Gastroesophageal sphincter (tissue), 3 donors: Measurements from ENCODE around the gene NAALADL2.

Experiments used
- POLR2AphosphoS5 ChIP-seq: sonication (generic); formaldehyde crosslinking; IDR thresholded peaks from one replicate; pipeline ENCODE4 v1.6.1; 2017; ENCODE audit warnings: antibody characterized with exemption
- TF ChIP-seq, protein P1 (sequence below), 4 experiments: fragments of 200-600 bp in 2 of 4; fragments of 450-650 bp in 2 of 4; sonication (generic) in 1 of 4; IDR thresholded peaks; one replicate each; pipeline ENCODE4 v1.5.1; 2017 to 2019; ENCODE audit warnings: antibody characterized with exemption in 4 of 4, mild to moderate bottlenecking in 2 of 4, moderate library complexity in 2 of 4

DNA sequence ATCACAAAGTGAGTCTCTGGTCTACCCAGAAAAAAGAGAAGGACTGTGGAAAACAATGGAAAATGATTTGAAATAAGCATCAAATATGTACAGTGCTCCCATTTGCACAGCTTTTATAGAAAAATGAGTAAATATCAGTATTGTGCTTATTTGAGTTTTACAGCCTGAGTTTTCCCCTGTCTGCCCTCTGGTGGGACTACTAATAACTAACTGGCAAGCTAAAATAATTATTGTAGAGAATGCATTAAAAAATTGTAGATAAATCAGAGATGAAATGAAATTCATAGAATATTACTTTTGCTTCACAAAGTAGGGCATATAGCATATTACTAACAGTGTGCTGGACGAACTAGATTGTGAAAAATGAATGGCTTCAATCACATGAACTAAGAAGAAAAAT, 287.1 kb downstream of the NAALADL2 start:
- TF ChIP-seq, protein P1, sequence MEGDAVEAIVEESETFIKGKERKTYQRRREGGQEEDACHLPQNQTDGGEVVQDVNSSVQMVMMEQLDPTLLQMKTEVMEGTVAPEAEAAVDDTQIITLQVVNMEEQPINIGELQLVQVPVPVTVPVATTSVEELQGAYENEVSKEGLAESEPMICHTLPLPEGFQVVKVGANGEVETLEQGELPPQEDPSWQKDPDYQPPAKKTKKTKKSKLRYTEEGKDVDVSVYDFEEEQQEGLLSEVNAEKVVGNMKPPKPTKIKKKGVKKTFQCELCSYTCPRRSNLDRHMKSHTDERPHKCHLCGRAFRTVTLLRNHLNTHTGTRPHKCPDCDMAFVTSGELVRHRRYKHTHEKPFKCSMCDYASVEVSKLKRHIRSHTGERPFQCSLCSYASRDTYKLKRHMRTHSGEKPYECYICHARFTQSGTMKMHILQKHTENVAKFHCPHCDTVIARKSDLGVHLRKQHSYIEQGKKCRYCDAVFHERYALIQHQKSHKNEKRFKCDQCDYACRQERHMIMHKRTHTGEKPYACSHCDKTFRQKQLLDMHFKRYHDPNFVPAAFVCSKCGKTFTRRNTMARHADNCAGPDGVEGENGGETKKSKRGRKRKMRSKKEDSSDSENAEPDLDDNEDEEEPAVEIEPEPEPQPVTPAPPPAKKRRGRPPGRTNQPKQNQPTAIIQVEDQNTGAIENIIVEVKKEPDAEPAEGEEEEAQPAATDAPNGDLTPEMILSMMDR (IDR thresholded peaks at IDR 0.05) = no peak
- TF ChIP-seq POLR2AphosphoS5 = no peak
